B cell (primary cell): ENCODE measurements around the gene GPD1.

ENCODE experiments used
- EZH2 ChIP-seq: IDR thresholded peaks from 2 replicates; pipeline ENCODE4 v1.6.1; 2012; ENCODE audit warnings: borderline replicate concordance, low read depth, mild to moderate bottlenecking, moderate library complexity, low read length; ENCODE audit not compliant: insufficient read depth, poor library complexity, severe bottlenecking
- TF ChIP-seq, protein P1 (sequence below): fragments of 200-600 bp; IDR thresholded peaks from one replicate; pipeline ENCODE4 v1.8.0; 2022; ENCODE audit warnings: antibody characterized with exemption, mild to moderate bottlenecking

DNA sequence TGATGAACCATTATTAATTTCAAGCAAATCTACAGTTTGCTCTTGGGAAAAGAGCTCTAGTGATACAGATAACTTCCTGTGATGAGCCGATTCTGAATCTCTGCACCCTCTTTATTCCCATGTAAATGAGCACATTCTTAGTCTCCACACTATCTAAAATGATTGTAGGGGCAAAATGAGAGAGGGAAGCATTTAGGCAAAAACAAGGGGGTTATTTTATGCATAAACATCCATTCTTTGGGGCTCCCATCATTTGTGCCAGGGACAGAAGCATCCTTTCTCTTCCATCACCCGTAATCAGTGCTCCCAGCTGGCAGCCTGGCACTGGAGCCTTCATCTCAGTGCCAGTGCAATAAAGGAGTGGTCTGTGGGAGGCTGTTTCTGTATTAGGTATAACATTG, 1.7 kb upstream of the GPD1 start:
- no peak for TF ChIP-seq EZH2
- TF ChIP-seq, protein P1, sequence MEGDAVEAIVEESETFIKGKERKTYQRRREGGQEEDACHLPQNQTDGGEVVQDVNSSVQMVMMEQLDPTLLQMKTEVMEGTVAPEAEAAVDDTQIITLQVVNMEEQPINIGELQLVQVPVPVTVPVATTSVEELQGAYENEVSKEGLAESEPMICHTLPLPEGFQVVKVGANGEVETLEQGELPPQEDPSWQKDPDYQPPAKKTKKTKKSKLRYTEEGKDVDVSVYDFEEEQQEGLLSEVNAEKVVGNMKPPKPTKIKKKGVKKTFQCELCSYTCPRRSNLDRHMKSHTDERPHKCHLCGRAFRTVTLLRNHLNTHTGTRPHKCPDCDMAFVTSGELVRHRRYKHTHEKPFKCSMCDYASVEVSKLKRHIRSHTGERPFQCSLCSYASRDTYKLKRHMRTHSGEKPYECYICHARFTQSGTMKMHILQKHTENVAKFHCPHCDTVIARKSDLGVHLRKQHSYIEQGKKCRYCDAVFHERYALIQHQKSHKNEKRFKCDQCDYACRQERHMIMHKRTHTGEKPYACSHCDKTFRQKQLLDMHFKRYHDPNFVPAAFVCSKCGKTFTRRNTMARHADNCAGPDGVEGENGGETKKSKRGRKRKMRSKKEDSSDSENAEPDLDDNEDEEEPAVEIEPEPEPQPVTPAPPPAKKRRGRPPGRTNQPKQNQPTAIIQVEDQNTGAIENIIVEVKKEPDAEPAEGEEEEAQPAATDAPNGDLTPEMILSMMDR = no peak
